ENCODE data around the gene TTC16. TPM values are rescaled to one million over a fixed set of nuclear protein-coding genes. Genes with fewer than 3 reads are reported as not detected.
"Not testable (repeated sequence)": the region's sequence is repeated elsewhere in the genome, so short reads cannot be mapped to it uniquely, and the experiment has no call there.

The TTC16 gene
- total and polyA plus RNA-seq, 9 donors, result 0.02 to 0.08 (median 0.07) TPM; not detected in 4

DNA sequence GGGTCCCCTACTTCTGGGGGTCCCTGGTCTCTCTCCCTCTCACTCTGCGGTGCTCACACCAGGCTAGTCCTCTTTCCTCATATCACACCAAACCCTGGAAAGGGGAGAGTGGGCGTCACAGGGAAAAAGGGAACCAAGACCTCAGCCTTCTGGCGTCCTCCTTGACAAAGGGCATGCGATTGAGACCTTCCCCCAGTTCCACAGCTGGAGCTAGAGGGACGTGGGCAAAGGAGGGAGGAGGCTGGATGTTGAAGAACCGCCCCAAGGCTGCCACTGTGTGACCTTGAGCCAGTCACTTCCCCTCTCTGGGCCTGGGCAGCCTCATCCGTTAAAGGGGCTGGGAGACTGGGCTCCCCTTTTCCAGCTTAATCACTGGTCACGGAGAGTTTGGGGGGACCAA, 37.7 kb downstream of the TTC16 start:
- peaks cover 22% of the 10 kb centered on the region for H3K36me3 ChIP-seq (ENCODE audit: control insufficient read depth, insufficient read depth, low read length)
- H3K4me1 ChIP-seq (ENCODE audit: control insufficient read depth, insufficient read depth, low read length), result peaks cover 16% of the 10 kb centered on the region
- H3K27ac ChIP-seq (ENCODE audit: low read length), result peak overlapping the region; percentile 3
- peaks cover 33% of the 10 kb centered on the region for H3K27me3 ChIP-seq (ENCODE audit: control insufficient read depth, insufficient read depth, low read length)
- no peak for DNase-seq
- H3K9me3 ChIP-seq (replicated peaks; ENCODE audit: control insufficient read depth, low read depth, low read length), result no peaks in the 10 kb centered on the region
- H3K4me3 ChIP-seq (ENCODE audit: low read length), result no peak overlapping the region
- WGBS (ENCODE audit: insufficient coverage), result 100% methylated on average over 1 of the region's 8 CpGs

DNA sequence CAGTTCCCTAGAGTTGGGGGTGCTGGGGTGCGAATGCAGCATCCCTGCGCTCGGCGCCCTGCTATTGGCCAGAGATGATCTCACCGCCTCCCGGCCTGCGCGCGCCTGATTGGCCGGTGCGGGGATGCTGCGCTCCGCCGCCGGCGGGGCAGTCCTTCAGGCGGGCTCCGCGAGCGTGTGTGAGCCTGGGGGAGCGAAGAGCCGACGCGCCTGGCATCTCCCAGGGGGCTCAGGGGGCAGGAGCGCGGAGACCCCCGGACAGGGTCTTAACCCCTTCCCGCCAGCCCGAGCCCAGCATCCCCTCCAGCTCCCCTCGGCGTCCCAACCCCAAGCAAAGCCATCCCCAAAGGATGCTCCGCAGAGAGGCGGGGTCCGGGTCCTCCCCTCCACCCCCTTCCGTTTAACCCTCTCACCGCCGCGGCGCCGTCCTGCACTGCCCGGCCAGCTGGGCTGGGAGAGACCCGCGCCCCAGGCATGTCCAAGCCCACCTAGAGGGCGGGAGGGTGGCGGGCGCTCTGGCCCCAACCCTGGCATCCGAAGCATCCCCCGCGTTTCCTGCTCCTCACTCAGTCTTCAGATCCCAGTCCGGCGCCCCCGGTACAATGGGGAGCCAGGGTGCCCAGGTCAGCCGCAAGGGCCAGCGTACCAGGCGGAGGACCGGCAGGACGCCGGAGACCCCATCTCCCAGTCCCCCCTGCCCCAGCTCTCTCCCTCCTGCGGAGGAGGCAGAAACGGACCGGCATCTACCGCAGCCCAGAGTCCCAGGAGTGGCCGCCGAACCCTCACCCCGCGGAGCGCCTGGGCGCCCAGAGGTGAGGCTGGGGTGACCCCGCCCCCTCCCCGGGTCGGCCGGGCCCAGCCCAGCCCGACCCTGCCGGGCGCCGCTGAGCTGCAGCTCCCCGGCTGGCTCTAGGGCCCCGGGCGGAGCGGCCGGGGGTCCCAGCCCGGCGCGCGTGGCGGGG, 38.5 kb downstream of the TTC16 start:
- DNase-seq, result no peak
- Histone ChIP-seq H3K27ac (ENCODE audit: low read length) (no peak overlapping the region), H3K27me3 (ENCODE audit: control insufficient read depth, insufficient read depth, low read length) (peaks cover 33% of the 10 kb centered on the region), H3K36me3 (ENCODE audit: control insufficient read depth, insufficient read depth, low read length) (peaks cover 18% of the 10 kb centered on the region), H3K4me1 (ENCODE audit: control insufficient read depth, insufficient read depth, low read length) (peaks cover 16% of the 10 kb centered on the region), H3K4me3 (ENCODE audit: low read length) (peak overlapping the region; percentile 10), H3K9me3 (replicated peaks; ENCODE audit: control insufficient read depth, low read depth, low read length) (no peaks in the 10 kb centered on the region)
- WGBS (ENCODE audit: insufficient coverage), result 10% methylated on average over 77 of the region's 86 CpGs

DNA sequence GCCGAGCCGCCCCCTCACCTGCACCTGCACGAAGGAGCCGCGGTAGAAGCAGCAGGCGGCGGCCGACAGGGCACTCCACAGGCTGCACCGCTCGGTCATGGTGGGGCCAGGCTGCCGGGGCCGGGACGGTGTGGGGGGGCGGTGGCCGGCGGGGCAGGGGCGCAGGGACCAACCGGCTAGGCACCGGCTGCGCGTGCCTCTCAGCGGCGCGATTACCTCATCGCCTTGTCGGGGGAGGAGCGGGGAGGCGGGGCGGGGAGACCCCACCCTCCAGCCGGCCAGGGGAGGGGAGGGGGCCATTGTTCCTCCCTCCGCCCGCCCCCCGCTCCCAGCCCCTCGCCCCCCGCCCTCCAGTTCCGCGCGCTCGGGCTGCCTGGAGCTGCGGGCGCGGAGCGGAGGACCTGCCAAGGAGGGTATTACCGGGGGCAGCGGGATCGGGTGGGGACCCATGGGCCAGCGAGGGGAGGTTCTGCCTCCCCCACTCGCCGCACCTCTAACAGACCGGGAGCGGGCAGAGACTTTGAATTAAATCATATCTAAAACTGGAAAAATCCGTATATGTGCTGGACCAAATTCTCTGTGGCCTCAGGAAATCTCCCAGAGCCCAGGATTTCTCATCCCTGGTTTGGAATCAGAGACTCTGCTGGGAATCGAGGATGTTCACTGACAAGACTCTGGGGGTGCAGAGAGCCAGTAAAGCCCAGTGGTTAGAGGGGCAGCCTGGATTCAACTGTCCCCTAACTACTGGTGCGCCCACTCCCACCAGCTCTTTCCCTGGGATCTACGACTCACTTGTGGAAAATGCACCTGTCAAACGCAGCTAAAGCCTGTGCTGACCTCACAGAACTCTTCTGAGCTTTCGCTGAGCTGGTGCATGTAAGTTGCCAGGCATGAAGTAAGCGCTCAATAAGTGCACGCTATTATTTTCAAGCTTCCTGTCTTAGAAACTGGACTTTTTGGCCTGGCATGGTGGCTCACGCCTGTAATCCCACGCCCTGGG, 39.5 kb downstream of the TTC16 start:
- 12% methylated on average over 46 of the region's 61 CpGs for WGBS (ENCODE audit: insufficient coverage)
- Histone ChIP-seq H3K4me3 (ENCODE audit: low read length) (no peak overlapping the region), H3K9me3 (replicated peaks; ENCODE audit: control insufficient read depth, low read depth, low read length) (no peaks in the 10 kb centered on the region), H3K27me3 (ENCODE audit: control insufficient read depth, insufficient read depth, low read length) (peaks cover 33% of the 10 kb centered on the region), H3K27ac (ENCODE audit: low read length) (no peak overlapping the region), H3K4me1 (ENCODE audit: control insufficient read depth, insufficient read depth, low read length) (peaks cover 16% of the 10 kb centered on the region), H3K36me3 (ENCODE audit: control insufficient read depth, insufficient read depth, low read length) (peaks cover 18% of the 10 kb centered on the region)
- DNase-seq, result no peak

DNA sequence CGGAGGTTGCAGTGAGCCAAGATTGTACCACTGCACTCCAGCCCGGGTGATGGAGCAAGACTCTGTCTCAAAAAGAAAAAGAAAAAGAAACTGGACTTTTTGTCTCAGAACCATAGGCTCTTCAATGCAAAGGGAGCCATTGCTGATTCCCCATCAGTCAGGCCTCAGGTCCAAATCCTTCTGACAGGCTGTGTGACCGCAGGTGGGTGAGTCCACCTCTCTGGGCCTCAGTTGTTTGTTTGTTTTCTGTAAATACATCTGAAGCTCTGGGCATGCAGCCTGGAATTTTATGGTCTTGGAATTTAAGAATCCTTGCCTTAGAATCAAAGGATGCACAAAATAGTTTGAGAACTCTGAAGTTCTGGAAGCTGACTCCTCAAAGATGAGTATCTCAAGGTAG, 40.4 kb downstream of the TTC16 start:
- WGBS (ENCODE audit: insufficient coverage), result 80% methylated on average over 3 of the region's 3 CpGs
- no peak overlapping the region for H3K4me3 ChIP-seq (ENCODE audit: low read length)
- H3K27ac ChIP-seq (ENCODE audit: low read length), result no peak overlapping the region
- peaks cover 33% of the 10 kb centered on the region for H3K27me3 ChIP-seq (ENCODE audit: control insufficient read depth, insufficient read depth, low read length)
- peaks cover 16% of the 10 kb centered on the region for H3K4me1 ChIP-seq (ENCODE audit: control insufficient read depth, insufficient read depth, low read length)
- H3K9me3 ChIP-seq (replicated peaks; ENCODE audit: control insufficient read depth, low read depth, low read length), result no peaks in the 10 kb centered on the region
- DNase-seq, result no peak
- H3K36me3 ChIP-seq (ENCODE audit: control insufficient read depth, insufficient read depth, low read length), result peaks cover 20% of the 10 kb centered on the region

DNA sequence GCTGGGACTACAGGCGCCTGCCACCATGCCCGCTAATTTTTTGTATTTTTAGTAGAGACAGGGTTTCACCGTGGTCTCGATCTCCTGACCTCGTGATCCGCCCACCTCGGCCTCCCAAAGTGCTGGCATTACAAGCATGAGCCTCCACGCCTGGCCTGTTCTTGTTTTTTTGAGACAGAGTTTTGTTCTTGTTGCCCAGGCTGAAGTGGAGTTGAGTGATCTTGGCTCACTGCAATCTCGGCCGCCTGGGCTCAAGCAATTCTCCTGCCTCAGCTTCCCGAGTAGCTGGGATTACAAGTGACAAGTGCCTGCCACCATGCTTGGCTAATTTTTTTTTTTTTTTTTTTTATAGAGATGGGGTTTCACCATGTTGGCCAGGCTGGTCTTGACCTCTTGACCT, 40.9 kb downstream of the TTC16 start:
- Histone ChIP-seq H3K27me3 (ENCODE audit: control insufficient read depth, insufficient read depth, low read length) (peaks cover 32% of the 10 kb centered on the region), H3K36me3 (ENCODE audit: control insufficient read depth, insufficient read depth, low read length) (peaks cover 21% of the 10 kb centered on the region), H3K4me1 (ENCODE audit: control insufficient read depth, insufficient read depth, low read length) (peaks cover 20% of the 10 kb centered on the region)
- H3K27ac ChIP-seq (ENCODE audit: low read length); H3K9me3 ChIP-seq (replicated peaks; ENCODE audit: control insufficient read depth, low read depth, low read length); DNase-seq; H3K4me3 ChIP-seq (ENCODE audit: low read length): not testable (repeated sequence)
- WGBS (ENCODE audit: insufficient coverage), result 83% methylated on average over 1 of the region's 11 CpGs

DNA sequence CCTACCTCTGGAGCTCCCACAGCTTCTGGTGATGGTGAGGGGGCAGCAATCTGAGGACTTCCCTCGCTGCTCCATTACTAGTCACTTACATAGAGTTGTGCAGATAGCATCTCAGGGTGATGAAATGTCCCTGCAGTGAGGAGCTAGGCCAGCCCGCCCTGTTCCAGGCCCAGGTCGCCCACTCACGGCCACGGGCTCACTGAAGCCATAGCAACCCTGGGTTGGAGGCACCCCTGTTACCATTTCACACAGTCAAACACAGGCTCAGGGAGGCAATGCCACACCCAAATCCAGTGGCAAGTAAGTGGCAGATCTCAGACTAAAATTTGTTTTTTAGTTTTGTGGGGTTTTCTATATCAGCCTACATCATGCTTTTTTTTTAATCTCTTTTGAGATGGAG, 43.0 kb downstream of the TTC16 start:
- Histone ChIP-seq H3K36me3 (ENCODE audit: control insufficient read depth, insufficient read depth, low read length) (peaks cover 19% of the 10 kb centered on the region), H3K9me3 (replicated peaks; ENCODE audit: control insufficient read depth, low read depth, low read length) (no peaks in the 10 kb centered on the region), H3K4me3 (ENCODE audit: low read length) (no peak overlapping the region), H3K27ac (ENCODE audit: low read length) (no peak overlapping the region), H3K27me3 (ENCODE audit: control insufficient read depth, insufficient read depth, low read length) (peaks cover 20% of the 10 kb centered on the region), H3K4me1 (ENCODE audit: control insufficient read depth, insufficient read depth, low read length) (peaks cover 35% of the 10 kb centered on the region)
- DNase-seq, result no peak
- WGBS (ENCODE audit: insufficient coverage), result 100% methylated on average over 2 of the region's 5 CpGs

DNA sequence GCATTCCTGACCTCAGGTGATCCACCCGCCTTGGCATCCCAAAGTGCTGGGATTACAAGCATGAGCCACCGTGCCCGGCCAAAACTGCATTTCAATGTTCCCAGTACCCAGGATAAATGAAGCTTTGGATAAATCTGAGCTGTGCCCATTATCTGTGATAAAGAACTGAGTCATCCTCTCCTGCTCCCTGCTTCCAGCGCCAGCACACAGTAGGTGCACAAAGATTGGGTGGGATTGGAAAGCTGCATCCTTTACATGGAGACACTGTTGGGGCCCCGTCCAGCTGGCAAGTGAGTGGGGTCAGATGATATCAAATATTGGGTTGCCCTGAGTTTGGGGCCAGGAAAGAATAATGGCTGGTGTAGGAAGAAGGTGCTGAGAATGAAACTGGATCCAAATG, 45.2 kb downstream of the TTC16 start:
- H3K4me1 ChIP-seq (ENCODE audit: control insufficient read depth, insufficient read depth, low read length), result peaks cover 25% of the 10 kb centered on the region
- H3K4me3 ChIP-seq (ENCODE audit: low read length), result no peak overlapping the region
- no peaks in the 10 kb centered on the region for H3K9me3 ChIP-seq (replicated peaks; ENCODE audit: control insufficient read depth, low read depth, low read length)
- H3K27me3 ChIP-seq (ENCODE audit: control insufficient read depth, insufficient read depth, low read length), result peaks cover 4% of the 10 kb centered on the region
- peaks cover 19% of the 10 kb centered on the region for H3K36me3 ChIP-seq (ENCODE audit: control insufficient read depth, insufficient read depth, low read length)
- peak overlapping the region; percentile 29 for H3K27ac ChIP-seq (ENCODE audit: low read length)
- no peak for DNase-seq
- 80% methylated on average over 5 of the region's 5 CpGs for WGBS (ENCODE audit: insufficient coverage)

DNA sequence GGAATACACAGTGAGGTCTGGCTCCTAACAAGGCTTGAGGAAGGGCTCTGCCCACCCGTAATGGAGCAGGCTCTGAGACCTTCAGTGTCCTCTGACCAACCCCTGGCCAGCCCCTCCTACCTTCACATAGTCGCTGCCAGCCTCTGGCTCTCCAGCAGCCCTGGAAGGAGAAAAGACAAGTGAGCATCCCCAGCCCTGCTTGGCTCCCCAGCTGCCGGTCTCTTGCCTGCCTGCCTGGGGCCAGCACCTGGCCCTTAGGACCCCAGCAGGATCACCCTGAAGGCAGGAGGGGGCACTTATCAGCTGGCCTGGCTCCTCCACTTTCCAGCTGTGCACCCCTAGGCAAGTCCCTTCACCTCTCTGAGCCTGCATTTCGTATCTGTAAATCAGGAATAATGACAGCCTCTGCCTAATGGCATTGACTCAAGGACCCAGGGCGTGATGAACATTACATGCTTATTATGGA, 45.6 kb downstream of the TTC16 start:
- Histone ChIP-seq H3K27ac (ENCODE audit: low read length) (peak overlapping the region; percentile 71), H3K27me3 (ENCODE audit: control insufficient read depth, insufficient read depth, low read length) (peaks cover 2% of the 10 kb centered on the region), H3K36me3 (ENCODE audit: control insufficient read depth, insufficient read depth, low read length) (peaks cover 16% of the 10 kb centered on the region)

DNA sequence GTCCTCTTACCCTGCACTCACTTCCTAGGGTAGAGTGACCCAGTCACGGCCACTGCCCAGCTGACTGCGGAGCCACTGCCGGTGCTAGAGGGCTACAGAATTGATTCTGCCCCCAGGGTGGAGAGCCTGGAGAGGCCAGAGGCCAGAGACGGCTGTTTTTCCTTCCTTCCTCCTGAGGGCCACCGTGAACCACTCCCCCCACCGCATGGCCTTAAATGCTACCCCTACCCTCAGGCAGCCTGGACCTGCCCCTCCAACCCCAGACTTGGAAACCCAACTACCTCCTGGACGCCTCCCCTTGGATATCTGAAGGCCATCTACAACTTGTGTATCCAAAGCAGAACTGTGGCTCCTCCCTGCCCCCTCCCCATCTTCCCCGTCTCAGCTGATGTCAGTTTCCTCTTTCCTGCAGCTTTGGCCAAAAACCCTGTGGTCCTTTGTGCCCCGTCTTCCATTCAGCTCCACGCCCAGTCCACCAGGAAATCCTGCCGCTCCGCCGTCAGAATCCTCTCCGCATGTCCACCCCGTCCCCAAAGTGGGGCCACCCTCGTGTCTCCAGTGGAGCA, 46.3 kb downstream of the TTC16 start:
- Histone ChIP-seq H3K27ac (ENCODE audit: low read length) (peak overlapping the region; percentile 71), H3K27me3 (ENCODE audit: control insufficient read depth, insufficient read depth, low read length) (peaks cover 2% of the 10 kb centered on the region), H3K9me3 (replicated peaks; ENCODE audit: control insufficient read depth, low read depth, low read length) (no peaks in the 10 kb centered on the region), H3K4me3 (ENCODE audit: low read length) (no peak overlapping the region), H3K4me1 (ENCODE audit: control insufficient read depth, insufficient read depth, low read length) (peaks cover 31% of the 10 kb centered on the region), H3K36me3 (ENCODE audit: control insufficient read depth, insufficient read depth, low read length) (peaks cover 21% of the 10 kb centered on the region)
- DNase-seq, result peak; percentile 64
- 23% methylated on average over 16 of the region's 16 CpGs for WGBS (ENCODE audit: insufficient coverage)

More for the DNA sequence above, 45.6 kb downstream of the TTC16 start:
- 39% methylated on average over 4 of the region's 5 CpGs for WGBS (ENCODE audit: insufficient coverage)
- H3K4me3 ChIP-seq (ENCODE audit: low read length), result no peak overlapping the region
- H3K9me3 ChIP-seq (replicated peaks; ENCODE audit: control insufficient read depth, low read depth, low read length), result no peaks in the 10 kb centered on the region
- H3K4me1 ChIP-seq (ENCODE audit: control insufficient read depth, insufficient read depth, low read length), result peaks cover 25% of the 10 kb centered on the region
- no peak for DNase-seq

Data from muscle of leg (tissue), 11 donors.